ENCODE results near the gene HCN2.

GRCh38 chr19:621819-622218 lies 32.1 kb downstream of the HCN2 start:
- TF ChIP-seq EZH2 (IDR thresholded peaks at IDR 0.05; ENCODE audit: borderline replicate concordance, insufficient read depth, low read length, poor library complexity, severe bottlenecking) (no peak), CTCF (IDR thresholded peaks at IDR 0.05; ENCODE audit: poor library complexity, severe bottlenecking) (no peak), MXI1 (conservative IDR thresholded peaks at IDR 0.05; ENCODE audit: poor library complexity, severe bottlenecking) (no peak), EP300 (conservative IDR thresholded peaks at IDR 0.05; ENCODE audit: poor library complexity, severe bottlenecking) (no peak), TAF1 (IDR thresholded peaks at IDR 0.05; ENCODE audit: low read depth) (no peak), POLR2AphosphoS5 (IDR thresholded peaks at IDR 0.05) (no peak), REST (IDR thresholded peaks at IDR 0.05; ENCODE audit: borderline replicate concordance) (no peak), RAD21 (conservative IDR thresholded peaks at IDR 0.05) (no peak)

All from neural cell (in vitro differentiated cells).